ENCODE results near the gene TRIM4. TPM values are rescaled to one million over a fixed set of nuclear protein-coding genes. Genes with fewer than 3 reads are reported as not detected.

TRIM4 gene
- total RNA-seq, 1 experiment from 2014 or later = 6.9 TPM

- no CpG with 5 or more reads among the region's 1 CpG for WGBS (ENCODE audit: extremely low coverage, insufficient read length, low lambda C conversion rate)
- H3K9me3 Mint-ChIP-seq = no peaks in the 10 kb centered on the region
- no peak overlapping the region for H2BK20ac ChIP-seq (ENCODE audit: low read depth, low read length, poor library complexity, severe bottlenecking)
- no peak overlapping the region for H3T11ph ChIP-seq (ENCODE audit: low read length)
- no peak for TF ChIP-seq CTCF (conservative IDR thresholded peaks at IDR 0.05)
- no peaks in the 10 kb centered on the region for H4K20me1 ChIP-seq (ENCODE audit: control insufficient read depth, insufficient read depth, insufficient read length)
- no peak for DNase-seq
- no peak overlapping the region for H3K4me2 ChIP-seq (ENCODE audit: insufficient read depth, insufficient read length, low read length)
- H3K79me1 ChIP-seq (ENCODE audit: insufficient read depth, low read depth, low read length, poor library complexity, severe bottlenecking) = no peaks in the 10 kb centered on the region
- H3K9me3 ChIP-seq (ENCODE audit: control insufficient read depth, low read depth, low read length) = no peaks in the 10 kb centered on the region
- H3K27ac ChIP-seq (ENCODE audit: insufficient read length, low read depth, low read length) = no peak overlapping the region
- no peak overlapping the region for H2BK12ac ChIP-seq (ENCODE audit: insufficient read length, low read depth, low read length)
- peaks cover 41% of the 10 kb centered on the region in 2 experiments for H3K4me1 Mint-ChIP-seq
- no peaks in the 10 kb centered on the region for H3K79me2 ChIP-seq (ENCODE audit: insufficient read depth, low read length)
- no peak overlapping the region for H2AK5ac ChIP-seq (ENCODE audit: insufficient read length, low read length)
- no peak overlapping the region for H4K91ac ChIP-seq (ENCODE audit: insufficient read length, low read depth, low read length)
- H3K23ac ChIP-seq (ENCODE audit: insufficient read length, low read depth, low read length) = no peak overlapping the region
- H3K56ac ChIP-seq (ENCODE audit: insufficient read length, low read depth, low read length) = no peak overlapping the region
- no peak overlapping the region for H3K4ac ChIP-seq (ENCODE audit: low read depth, low read length)
- H3K14ac ChIP-seq (ENCODE audit: insufficient read depth, low read length) = no peak overlapping the region
- H2AFZ ChIP-seq (ENCODE audit: low read length) = no peak overlapping the region
- H2BK5ac ChIP-seq (ENCODE audit: insufficient read length, low read length) = no peak overlapping the region
- no peak overlapping the region for H3K27ac Mint-ChIP-seq
- no peak overlapping the region for H3K4me3 Mint-ChIP-seq
- no peaks in the 10 kb centered on the region for H3K27me3 ChIP-seq (ENCODE audit: insufficient read depth, low read length)
- peaks cover 13% of the 10 kb centered on the region; the same call in 1 of the 2 replicates for H3K4me1 ChIP-seq (ENCODE audit: insufficient read depth, low read length)
- no peak overlapping the region for H4K5ac ChIP-seq (ENCODE audit: insufficient read length, low read depth, low read length)
- no peaks in the 10 kb centered on the region; a peak in 1 of 7 replicates for H3K36me3 Mint-ChIP-seq (ENCODE audit: insufficient read depth in 1 of 3, low read depth in 3 of 3)
- H2BK120ac ChIP-seq (ENCODE audit: low read depth, low read length, poor library complexity, severe bottlenecking) = no peak overlapping the region
- H3K18ac ChIP-seq (ENCODE audit: insufficient read length, low read depth, low read length) = no peak overlapping the region
- H3K27me3 Mint-ChIP-seq (ENCODE audit: low read depth) = no peaks in the 10 kb centered on the region; the same call in 1 of the 2 replicates
- H3K23me2 ChIP-seq (ENCODE audit: insufficient read length, low read depth, low read length, poor library complexity, severe bottlenecking) = no peaks in the 10 kb centered on the region
- no peak overlapping the region for H2BK15ac ChIP-seq (ENCODE audit: low read depth, low read length)
- H3K9ac ChIP-seq (ENCODE audit: extremely low read depth, insufficient read length, low read length) = no peak overlapping the region
- H4K8ac ChIP-seq (replicated peaks; ENCODE audit: insufficient read length, low read depth, low read length) = no peak overlapping the region
These were observed 75.0 kb downstream of the TRIM4 start for GRCh38 chr7:99844328-99844727.
